HG03108 (cell line): ENCODE data around the gene SPECC1.
"Not testable (repeated sequence)": the region's sequence is repeated elsewhere in the genome, so short reads cannot be mapped to it uniquely, and the experiment has no call there.

Experiments used
- ATAC-seq: cut with Tn5 transposase; IDR thresholded peaks from one replicate; pipeline ENCODE4 v1.9.1; 2021; ENCODE audit warnings: moderate library complexity; ENCODE audit not compliant: unreplicated experiment

SPECC1 gene

GRCh38 chr17:20009302-20010098 is at the start of gene SPECC1:
Gene SPECC1 (plus strand): TSS chr17:20009359. CDS start chr17:20096652, 87,293 bp downstream.
- peak; percentile 92 for ATAC-seq

- ATAC-seq: not testable (repeated sequence)
Observed at GRCh38 chr17:19962954-19963353, 46.2 kb upstream of the SPECC1 start.

GRCh38 chr17:19973156-19973555 is 36.0 kb upstream of the SPECC1 start:
- ATAC-seq: no peak

GRCh38 chr17:19975601-19976000 is 33.6 kb upstream of the SPECC1 start:
- ATAC-seq: no peak

- ATAC-seq: peak; percentile 77
Observed at GRCh38 chr17:19977293-19978208, 31.6 kb upstream of the SPECC1 start, which contains the start of gene AKAP10. Gene AKAP10 (minus strand): TSS chr17:19977828. CDS start chr17:19977679, 149 bp downstream.

- ATAC-seq: peak; percentile 25
Observed at GRCh38 chr17:19978209-19978802, 30.9 kb upstream of the SPECC1 start.

GRCh38 chr17:19978805-19979211 is 30.4 kb upstream of the SPECC1 start:
- no peak for ATAC-seq

GRCh38 chr17:19979917-19980770 is 29.0 kb upstream of the SPECC1 start:
- ATAC-seq: no peak

- ATAC-seq: no peak
Observed at GRCh38 chr17:19986941-19987861, 22.0 kb upstream of the SPECC1 start.

- ATAC-seq: no peak
Observed at GRCh38 chr17:19987897-19988296, 21.3 kb upstream of the SPECC1 start.

- ATAC-seq: no peak
Observed at GRCh38 chr17:19991252-19991885, 17.8 kb upstream of the SPECC1 start.

- peak; percentile 87 for ATAC-seq
Observed at GRCh38 chr17:19992803-19993713, 16.1 kb upstream of the SPECC1 start.

GRCh38 chr17:19996086-19996485 is 13.1 kb upstream of the SPECC1 start:
- ATAC-seq: no peak

GRCh38 chr17:19996502-19996901 is 12.7 kb upstream of the SPECC1 start:
- no peak for ATAC-seq

- ATAC-seq: peak; percentile 25
Observed at GRCh38 chr17:20008242-20009051, 712 bp upstream of the SPECC1 start.

GRCh38 chr17:20009052-20009301 is 182 bp upstream of the SPECC1 start:
- ATAC-seq: peak; percentile 11
